Central memory CD8-positive, alpha-beta T cell (primary cell): ENCODE results near the gene CAMK4.

ENCODE experiments used
- ATAC-seq: fragments of 150-1000 bp; cut with Tn5 transposase; replicated peaks from 2 replicates; pipeline ENCODE4 v1.10.0; 2022; ENCODE audit warnings: mild to moderate bottlenecking, moderate FRiP score, moderate number of reproducible peaks; ENCODE audit not compliant: poor library complexity, severe bottlenecking; ENCODE audit errors: extremely low read depth
- DNase-seq, 2 donors: peaks; one replicate each; pipeline ENCODE4 v3.0.0; 2021; ENCODE audit warnings: low spot score in 2 of 2
- H3K27ac Mint-ChIP-seq: one replicate; pipeline ENCODE4 v1.8.0; 2022; ENCODE audit warnings: low read depth, mild to moderate bottlenecking, moderate library complexity, mixed read lengths
- H3K27me3 Mint-ChIP-seq: one replicate; pipeline ENCODE4 v1.8.0; 2022; ENCODE audit warnings: mixed read lengths
- H3K36me3 Mint-ChIP-seq: one replicate; pipeline ENCODE4 v1.8.0; 2022; ENCODE audit warnings: mild to moderate bottlenecking, moderate library complexity, mixed read lengths; ENCODE audit not compliant: insufficient read depth
- H3K4me1 Mint-ChIP-seq: one replicate; pipeline ENCODE4 v1.8.0; 2022; ENCODE audit warnings: mixed read lengths
- H3K4me3 Mint-ChIP-seq: one replicate; pipeline ENCODE4 v1.8.0; 2022; ENCODE audit warnings: mild to moderate bottlenecking, moderate library complexity, mixed read lengths
- H3K9me3 Mint-ChIP-seq: one replicate; pipeline ENCODE4 v1.8.0; 2022; ENCODE audit warnings: mixed read lengths

CAMK4 gene

GRCh38 chr5:111223787-111224560, at the start of gene CAMK4:
CAMK4 (plus strand) TSS chr5:111224384; CDS start chr5:111224484, 100 bp downstream.
- Mint-ChIP-seq H3K27ac (peak within 1 kb of the TSS; percentile 88), H3K4me1 (peaks cover 49% of the 10 kb centered on the region), H3K4me3 (peak within 1 kb of the TSS; percentile 96), H3K36me3 (peaks cover 16% of the 10 kb centered on the region), H3K9me3 (no peaks in the 10 kb centered on the region), H3K27me3 (no peaks in the 10 kb centered on the region)
- ATAC-seq (peak; percentile 82), DNase-seq (peak; percentile 59 to 66)

GRCh38 chr5:111183064-111183463, 41.1 kb upstream of the CAMK4 start:
- Mint-ChIP-seq H3K9me3 (no peaks in the 10 kb centered on the region), H3K27ac (no peak overlapping the region), H3K36me3 (no peaks in the 10 kb centered on the region), H3K4me1 (no peaks in the 10 kb centered on the region), H3K4me3 (no peak overlapping the region), H3K27me3 (no peaks in the 10 kb centered on the region)
- no peak for DNase-seq
- ATAC-seq, result no peak

GRCh38 chr5:111187079-111187478, 37.1 kb upstream of the CAMK4 start:
- DNase-seq, result no peak
- H3K4me1 Mint-ChIP-seq, result no peaks in the 10 kb centered on the region
- H3K9me3 Mint-ChIP-seq, result no peaks in the 10 kb centered on the region
- H3K36me3 Mint-ChIP-seq, result no peaks in the 10 kb centered on the region
- H3K27me3 Mint-ChIP-seq, result peaks cover 13% of the 10 kb centered on the region
- ATAC-seq, result no peak
- no peak overlapping the region for H3K27ac Mint-ChIP-seq
- H3K4me3 Mint-ChIP-seq, result no peak overlapping the region

GRCh38 chr5:111194053-111194452, 30.1 kb upstream of the CAMK4 start:
- no peak for ATAC-seq
- Mint-ChIP-seq H3K27ac (no peak overlapping the region), H3K27me3 (peaks cover 29% of the 10 kb centered on the region), H3K9me3 (no peaks in the 10 kb centered on the region), H3K36me3 (no peaks in the 10 kb centered on the region), H3K4me3 (no peak overlapping the region), H3K4me1 (no peaks in the 10 kb centered on the region)
- DNase-seq, result no peak

DNA sequence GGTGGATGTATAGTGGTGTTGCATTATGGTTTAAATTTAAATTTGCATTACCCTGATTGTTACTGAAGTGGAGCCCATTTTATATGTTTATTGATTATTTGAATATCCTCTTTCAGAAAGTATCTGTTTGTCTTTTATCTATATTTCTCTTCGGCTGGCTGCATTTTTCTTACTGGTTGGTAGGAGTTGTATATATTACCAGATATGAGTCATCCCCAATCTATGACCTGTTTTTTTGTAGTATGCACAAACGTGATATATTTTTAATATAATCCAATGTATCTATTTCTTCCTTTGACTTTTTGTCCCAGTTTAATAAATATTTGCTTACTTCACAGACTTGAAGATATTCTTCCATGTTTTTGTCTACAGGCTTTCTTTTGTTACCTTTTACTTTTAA, 29.3 kb upstream of the CAMK4 start:
- Mint-ChIP-seq H3K9me3 (no peaks in the 10 kb centered on the region), H3K4me3 (no peak overlapping the region), H3K27ac (no peak overlapping the region), H3K4me1 (no peaks in the 10 kb centered on the region), H3K27me3 (peaks cover 29% of the 10 kb centered on the region), H3K36me3 (peaks cover 1% of the 10 kb centered on the region)
- ATAC-seq (no peak), DNase-seq (no peak)

DNA sequence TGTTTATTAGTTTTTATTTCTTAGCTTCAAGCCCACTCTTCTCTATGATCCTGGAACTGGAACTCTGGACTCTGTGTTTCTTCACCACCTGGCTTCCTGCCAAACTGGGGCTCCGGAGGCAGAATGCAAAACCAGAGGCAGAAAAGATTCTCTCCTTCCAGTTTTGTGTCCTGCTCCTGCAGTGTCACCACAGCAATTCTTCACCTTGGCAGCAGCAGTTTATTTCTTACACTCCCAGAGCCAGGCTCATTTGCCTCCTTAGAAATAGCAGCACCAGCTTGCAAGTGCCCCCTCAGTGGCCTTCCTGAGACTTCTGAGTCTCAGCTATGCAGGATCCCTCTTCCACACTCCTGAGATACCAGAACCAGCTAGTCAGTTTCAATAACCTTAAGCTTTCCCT, 26.7 kb upstream of the CAMK4 start:
- H3K4me3 Mint-ChIP-seq, result no peak overlapping the region
- no peak for DNase-seq
- H3K36me3 Mint-ChIP-seq, result peaks cover 1% of the 10 kb centered on the region
- peaks cover 11% of the 10 kb centered on the region for H3K27me3 Mint-ChIP-seq
- H3K4me1 Mint-ChIP-seq, result no peaks in the 10 kb centered on the region
- no peaks in the 10 kb centered on the region for H3K9me3 Mint-ChIP-seq
- ATAC-seq, result no peak
- H3K27ac Mint-ChIP-seq, result no peak overlapping the region

DNA sequence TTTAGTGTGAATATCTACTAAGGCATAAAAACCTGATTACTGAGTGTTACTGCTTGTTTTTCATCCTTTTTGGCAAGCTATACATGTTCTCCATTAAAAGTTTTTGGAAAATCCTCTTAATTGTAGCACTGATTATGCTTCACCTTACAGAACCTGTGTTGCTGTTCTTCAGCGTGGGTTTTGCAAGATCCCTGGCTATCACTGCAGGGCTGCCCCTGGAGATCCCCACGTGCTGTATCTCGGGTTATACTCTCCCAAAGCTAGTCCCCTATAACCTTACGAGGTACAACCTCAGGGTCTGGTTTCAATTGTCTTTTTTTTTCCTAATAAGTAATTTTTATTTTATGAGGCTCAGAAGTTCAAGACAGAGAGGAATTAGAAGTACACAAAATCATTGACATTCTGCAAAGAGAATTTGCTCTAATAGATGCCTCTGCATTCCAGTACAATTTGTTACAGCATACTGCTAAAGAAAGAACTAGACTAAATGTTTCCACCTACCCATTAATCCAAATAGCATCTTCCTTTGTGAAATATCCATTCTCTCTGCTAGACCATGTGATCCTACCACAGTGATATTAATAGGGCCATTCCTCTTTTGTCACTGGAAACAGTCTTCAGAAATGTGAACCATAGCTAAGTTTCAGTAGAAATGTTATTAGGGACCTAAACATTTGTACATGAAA, 25.8 kb upstream of the CAMK4 start:
- H3K9me3 Mint-ChIP-seq, result no peaks in the 10 kb centered on the region
- H3K4me3 Mint-ChIP-seq, result no peak overlapping the region
- peaks cover 1% of the 10 kb centered on the region for H3K36me3 Mint-ChIP-seq
- H3K27ac Mint-ChIP-seq, result no peak overlapping the region
- peaks cover 8% of the 10 kb centered on the region for H3K27me3 Mint-ChIP-seq
- no peaks in the 10 kb centered on the region for H3K4me1 Mint-ChIP-seq
- ATAC-seq (no peak), DNase-seq (no peak)

- H3K4me3 Mint-ChIP-seq, result no peak overlapping the region
- peaks cover 7% of the 10 kb centered on the region for H3K27me3 Mint-ChIP-seq
- no peak for DNase-seq
- no peak overlapping the region for H3K27ac Mint-ChIP-seq
- no peaks in the 10 kb centered on the region for H3K4me1 Mint-ChIP-seq
- peaks cover 1% of the 10 kb centered on the region for H3K36me3 Mint-ChIP-seq
- no peak for ATAC-seq
- no peaks in the 10 kb centered on the region for H3K9me3 Mint-ChIP-seq
Observed at GRCh38 chr5:111200828-111201227, 23.4 kb upstream of the CAMK4 start.

GRCh38 chr5:111201705-111202104, 22.5 kb upstream of the CAMK4 start:
- Mint-ChIP-seq H3K27ac (no peak overlapping the region), H3K9me3 (no peaks in the 10 kb centered on the region), H3K36me3 (peaks cover 1% of the 10 kb centered on the region), H3K27me3 (no peaks in the 10 kb centered on the region), H3K4me3 (no peak overlapping the region), H3K4me1 (no peaks in the 10 kb centered on the region)
- no peak for ATAC-seq
- DNase-seq, result no peak

DNA sequence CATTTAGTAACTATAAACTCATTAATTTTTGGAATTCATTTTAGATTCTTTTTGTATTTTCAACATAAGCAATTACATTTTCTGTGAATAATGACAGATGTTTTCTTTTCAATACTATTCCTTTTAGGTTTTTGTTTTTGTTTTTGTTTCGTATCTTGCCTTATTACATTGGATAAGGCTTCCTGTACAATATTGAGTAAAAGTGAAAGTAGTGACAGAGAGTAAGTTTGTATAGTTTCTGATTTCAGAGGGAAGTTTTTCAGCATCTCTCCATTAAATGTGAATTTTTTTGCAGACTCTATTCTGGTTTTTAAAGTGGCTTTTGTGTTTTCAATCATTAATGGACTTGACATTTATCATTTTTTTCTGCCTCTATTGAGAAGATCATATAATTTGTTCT, 12.8 kb upstream of the CAMK4 start:
- DNase-seq (no peak), ATAC-seq (no peak)
- Mint-ChIP-seq H3K27ac (no peak overlapping the region), H3K4me1 (peaks cover 5% of the 10 kb centered on the region), H3K9me3 (no peaks in the 10 kb centered on the region), H3K36me3 (no peaks in the 10 kb centered on the region), H3K27me3 (no peaks in the 10 kb centered on the region), H3K4me3 (no peak overlapping the region)

- Mint-ChIP-seq H3K4me3 (no peak overlapping the region), H3K9me3 (no peaks in the 10 kb centered on the region), H3K27me3 (no peaks in the 10 kb centered on the region), H3K4me1 (peaks cover 5% of the 10 kb centered on the region), H3K27ac (no peak overlapping the region), H3K36me3 (no peaks in the 10 kb centered on the region)
- no peak for DNase-seq
- no peak for ATAC-seq
Observed at GRCh38 chr5:111214052-111214742, 10.0 kb upstream of the CAMK4 start.

GRCh38 chr5:111215971-111216370, 8.2 kb upstream of the CAMK4 start:
- ATAC-seq (no peak), DNase-seq (no peak)
- H3K4me3 Mint-ChIP-seq, result no peak overlapping the region
- H3K27ac Mint-ChIP-seq, result no peak overlapping the region
- H3K4me1 Mint-ChIP-seq, result peaks cover 5% of the 10 kb centered on the region
- no peaks in the 10 kb centered on the region for H3K36me3 Mint-ChIP-seq
- no peaks in the 10 kb centered on the region for H3K27me3 Mint-ChIP-seq
- H3K9me3 Mint-ChIP-seq, result no peaks in the 10 kb centered on the region

DNA sequence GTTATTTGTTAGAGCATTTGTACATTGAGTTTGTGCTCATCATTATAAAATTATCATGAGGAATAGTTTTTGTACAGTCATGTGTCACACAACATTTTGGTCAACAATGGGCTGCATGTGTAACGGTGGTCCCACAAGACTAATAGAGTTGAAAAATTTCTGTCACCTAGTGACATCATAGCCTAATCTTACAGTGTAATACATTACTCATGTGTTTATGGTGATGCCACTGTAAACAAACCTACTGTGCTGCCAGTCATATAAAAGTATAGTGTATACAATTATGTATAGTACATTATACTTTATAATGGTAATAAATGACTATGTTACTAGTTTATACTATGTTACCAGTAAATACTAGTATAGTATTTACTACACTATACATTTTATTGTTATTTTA, 3.0 kb upstream of the CAMK4 start:
- H3K4me1 Mint-ChIP-seq, result peaks cover 21% of the 10 kb centered on the region
- H3K36me3 Mint-ChIP-seq, result peaks cover 16% of the 10 kb centered on the region
- H3K27me3 Mint-ChIP-seq, result no peaks in the 10 kb centered on the region
- no peaks in the 10 kb centered on the region for H3K9me3 Mint-ChIP-seq
- ATAC-seq (no peak), DNase-seq (no peak)
- no peak overlapping the region for H3K27ac Mint-ChIP-seq
- H3K4me3 Mint-ChIP-seq, result no peak overlapping the region
